IMR-90 (cell line): ENCODE results near the gene USP30. TPM values are rescaled to one million over a fixed set of nuclear protein-coding genes. Genes with fewer than 3 reads are reported as not detected.

ENCODE experiments used
- ATAC-seq: fragments of 200-7000 bp; cut with Tn5 transposase; 2 replicates; pipeline ENCODE4 v1.9.1; 2020; ENCODE audit warnings: low read depth, mild to moderate bottlenecking, moderate library complexity
- BruUV-seq: library from RNA; stranded (reverse); fragments of 400-500 nt; replicated peaks from 2 replicates; lab custom pipeline; 2021; lab: Mats Ljungman, UMichigan
- CTCF ChIA-PET: fragments of 300-600 bp; formaldehyde crosslinking; extraction: SDS; loops from one replicate; lab custom pipeline; 2021; ENCODE audit warnings: antibody characterized with exemption; lab: Yijun Ruan, JAX
- POLR2A ChIA-PET: fragments of 300-600 bp; sonication (Branson Sonifier 250); formaldehyde crosslinking; loops from one replicate; lab custom pipeline; 2022; ENCODE audit warnings: antibody characterized with exemption; ENCODE audit not compliant: unreplicated experiment; lab: Charles Lee
- DNase-seq: peaks from one replicate; pipeline ENCODE4 v3.0.0; 2013
- H2AFZ ChIP-seq: replicated peaks from 2 replicates; pipeline ENCODE3; 2013; ENCODE audit warnings: low read length, mild to moderate bottlenecking; ENCODE audit not compliant: poor library complexity
- H2AK5ac ChIP-seq: 2 replicates; pipeline ENCODE4 v1.6.1; 2013; ENCODE audit warnings: low read depth, low read length, inconsistent platforms
- H2AK9ac ChIP-seq: replicated peaks from 2 replicates; pipeline ENCODE3; 2013; ENCODE audit warnings: mild to moderate bottlenecking, low read depth, low read length, moderate library complexity; ENCODE audit not compliant: poor library complexity
- H2BK120ac ChIP-seq: 2 replicates; pipeline ENCODE4 v1.6.1; 2013; ENCODE audit warnings: low read depth, low read length, inconsistent platforms
- H2BK15ac ChIP-seq: 3 replicates; pipeline ENCODE4 v1.6.1; 2013; ENCODE audit warnings: low read depth, low read length, inconsistent platforms
- H2BK20ac ChIP-seq: 2 replicates; pipeline ENCODE4 v1.6.1; 2013; ENCODE audit warnings: low read depth, mild to moderate bottlenecking, inconsistent platforms, low read length, moderate library complexity
- H2BK5ac ChIP-seq: 2 replicates; pipeline ENCODE4 v1.6.1; 2013; ENCODE audit warnings: mild to moderate bottlenecking, low read depth, low read length, inconsistent platforms; ENCODE audit not compliant: poor library complexity, severe bottlenecking
- H3K14ac ChIP-seq: replicated peaks from 2 replicates; pipeline ENCODE4 v1.6.1; 2013; ENCODE audit warnings: low read depth, low read length, inconsistent platforms
- H3K18ac ChIP-seq: 2 replicates; pipeline ENCODE4 v1.6.1; 2013; ENCODE audit warnings: low read depth, low read length, control low read depth
- H3K23ac ChIP-seq: 2 replicates; pipeline ENCODE4 v1.6.1; 2013; ENCODE audit warnings: low read depth, low read length, inconsistent platforms
- H3K27ac ChIP-seq: 2 replicates; pipeline ENCODE4 v1.5.1; 2013; ENCODE audit warnings: mild to moderate bottlenecking, control low read depth, low read length; ENCODE audit not compliant: insufficient read depth
- H3K27me3 ChIP-seq: 2 replicates; pipeline ENCODE4 v1.6.1; 2013; ENCODE audit warnings: low read length; ENCODE audit not compliant: control insufficient read depth, insufficient read depth
- H3K36me3 ChIP-seq: 2 replicates; pipeline ENCODE4 v1.6.1; 2013; ENCODE audit warnings: low read length, mixed read lengths; ENCODE audit not compliant: control insufficient read depth, insufficient read depth
- H3K4ac ChIP-seq: 2 replicates; pipeline ENCODE4 v1.6.1; 2013; ENCODE audit warnings: low read depth, low read length, inconsistent platforms
- H3K4me1 ChIP-seq: 2 replicates; pipeline ENCODE4 v1.6.1; 2013; ENCODE audit warnings: low read length, mixed read lengths; ENCODE audit not compliant: control insufficient read depth, insufficient read depth
- H3K4me2 ChIP-seq: 2 replicates; pipeline ENCODE4 v1.6.1; 2013; ENCODE audit warnings: low read depth, mild to moderate bottlenecking, control low read depth, low read length, moderate library complexity
- H3K4me3 ChIP-seq: 2 replicates; pipeline ENCODE4 v1.5.1; 2013; ENCODE audit warnings: low read depth, mild to moderate bottlenecking, control low read depth, low read length, moderate library complexity; ENCODE audit not compliant: insufficient read depth
- H3K56ac ChIP-seq: 2 replicates; pipeline ENCODE4 v1.6.1; 2013; ENCODE audit warnings: low read length, inconsistent platforms; ENCODE audit not compliant: insufficient read depth; ENCODE audit errors: extremely low read depth
- H3K79me1 ChIP-seq, 2 experiments: 2 replicates each; pipeline ENCODE4 v1.6.1; 2013; ENCODE audit warnings: low read length in 2 of 2, inconsistent platforms in 1 of 2, low read depth in 1 of 2
- H3K9ac ChIP-seq: 2 replicates; pipeline ENCODE4 v1.6.1; 2013; ENCODE audit warnings: low read depth, low read length, control low read depth
- H3K9me1 ChIP-seq: 2 replicates; pipeline ENCODE4 v1.6.1; 2013; ENCODE audit warnings: low read length, inconsistent platforms; ENCODE audit not compliant: insufficient read depth
- H3K9me3 ChIP-seq: 2 replicates; pipeline ENCODE4 v1.6.1; 2013; ENCODE audit warnings: low read length; ENCODE audit not compliant: control insufficient read depth, insufficient read depth
- H4K20me1 ChIP-seq: 2 replicates; pipeline ENCODE4 v1.6.1; 2013; ENCODE audit warnings: low read length, inconsistent platforms; ENCODE audit not compliant: insufficient read depth
- H4K5ac ChIP-seq: 2 replicates; pipeline ENCODE4 v1.6.1; 2013; ENCODE audit warnings: mild to moderate bottlenecking, low read depth, low read length, control low read depth
- H4K8ac ChIP-seq, 2 experiments: 2 replicates each; pipeline ENCODE4 v1.6.1; 2013; ENCODE audit warnings: low read depth in 2 of 2, low read length in 2 of 2, control low read depth in 1 of 2, inconsistent platforms in 1 of 2
- H4K91ac ChIP-seq: 2 replicates; pipeline ENCODE4 v1.6.1; 2013; ENCODE audit warnings: low read depth, low read length, inconsistent platforms; ENCODE audit not compliant: insufficient read depth
- BHLHE40 ChIP-seq: fragments of 150-350 bp; IDR thresholded peaks from 2 replicates; pipeline ENCODE4 v1.6.1; 2016; ENCODE audit warnings: mild to moderate bottlenecking, low read depth, low read length
- CEBPB ChIP-seq: IDR thresholded peaks from 2 replicates; pipeline ENCODE4 v1.6.1; 2012; ENCODE audit warnings: low read depth, low read length, improper control_type of control experiment
- CHD1 ChIP-seq: IDR thresholded peaks from 2 replicates; pipeline ENCODE4 v1.6.1; 2012; ENCODE audit warnings: low read depth, low read length, improper control_type of control experiment
- CTCF ChIP-seq: conservative IDR thresholded peaks from 2 replicates; pipeline ENCODE4 v1.5.1; 2012; ENCODE audit warnings: mild to moderate bottlenecking, low read depth, low read length, improper control_type of control experiment
- ELK1 ChIP-seq: fragments of 150-350 bp; IDR thresholded peaks from 2 replicates; pipeline ENCODE4 v1.6.1; 2016; ENCODE audit warnings: low read depth, mild to moderate bottlenecking, low read length, moderate library complexity, borderline replicate concordance
- FOS ChIP-seq: fragments of 150-350 bp; IDR thresholded peaks from 2 replicates; pipeline ENCODE4 v1.6.1; 2016; ENCODE audit warnings: low read depth, low read length
- MAZ ChIP-seq: IDR thresholded peaks from 2 replicates; pipeline ENCODE4 v1.6.1; 2012; ENCODE audit warnings: low read depth, mild to moderate bottlenecking, low read length, improper control_type of control experiment, moderate library complexity, borderline replicate concordance
- MXI1 ChIP-seq: IDR thresholded peaks from 2 replicates; pipeline ENCODE4 v1.6.1; 2012; ENCODE audit warnings: low read depth, mild to moderate bottlenecking, low read length, moderate library complexity, borderline replicate concordance
- NFE2L2 ChIP-seq: fragments of 150-350 bp; IDR thresholded peaks from 2 replicates; pipeline ENCODE4 v1.6.1; 2016; ENCODE audit warnings: low read depth, mild to moderate bottlenecking, low read length
- POLR2A ChIP-seq: IDR thresholded peaks from 2 replicates; pipeline ENCODE4 v1.6.1; 2012; ENCODE audit warnings: mild to moderate bottlenecking, low read depth, low read length
- RCOR1 ChIP-seq: IDR thresholded peaks from 2 replicates; pipeline ENCODE4 v1.6.1; 2012; ENCODE audit warnings: mild to moderate bottlenecking, low read length, improper control_type of control experiment; ENCODE audit not compliant: insufficient replicate concordance
- RFX5 ChIP-seq: IDR thresholded peaks from 2 replicates; pipeline ENCODE4 v1.8.0; 2012; ENCODE audit warnings: low read depth, mild to moderate bottlenecking, low read length, moderate library complexity
- SMC3 ChIP-seq: fragments of 150-350 bp; IDR thresholded peaks from 2 replicates; pipeline ENCODE4 v1.6.1; 2016; ENCODE audit warnings: low read depth, mild to moderate bottlenecking, antibody characterized with exemption, low read length, moderate library complexity
- WGBS, 2 experiments: methylation state at CpG; one replicate each; pipeline versions ENCODE4 v1.1.5 to v1.1.7; 2013; ENCODE audit warnings: missing lambda C conversion rate in 2 of 2; ENCODE audit not compliant: insufficient read length in 1 of 2; ENCODE audit errors: extremely low coverage in 2 of 2; 5-methylcytosine and 5-hydroxymethylcytosine counted together
- dilution Hi-C: fragments of 300-500 bp; cut with HindIII; formaldehyde crosslinking; loops from one replicate; pipeline ENCODE4 v1.14.3; 2018; ENCODE audit warnings: low sequenced_read_pairs; ENCODE audit not compliant: unreplicated experiment
- in situ Hi-C: fragments of 300-500 bp; cut with MboI; formaldehyde crosslinking; loops from 3 replicates; pipeline ENCODE4 v1.14.3; 2019; ENCODE audit warnings: low sequenced_read_pairs, inconsistent platforms, mixed read lengths
- intact Hi-C: fragments of 100-400 bp; cut with micrococcal nuclease; formaldehyde crosslinking; loops from 2 replicates; pipeline ENCODE4 v1.10.0; 2022
- polyA plus RNA-seq, 3 experiments: library from polyadenylated mRNA; depleted of rRNA; stranded (reverse); fragments of >200 nt; gene quantifications; 2 replicates each; pipeline ENCODE4 v1.2.3, GENCODE V29; 2012; ENCODE audit warnings: low replicate concordance in 1 of 3
- total RNA-seq: library from RNA; depleted of rRNA; stranded (reverse); fragments of >200 nt; gene quantifications from 2 replicates; pipeline ENCODE4 v1.2.3, GENCODE V29; 2012

The USP30 gene
- total and polyA plus RNA-seq, 2 of the 4 experiments (the other 2 are of a cell fraction) = 10.4 to 11.2 TPM

- CTCF ChIA-PET = interaction anchor here (0.6 to 0.8 kb wide), 3 partner anchors 14 to 427 kb away, joined by 3 read pairs; no protein-coding TSS in a partner anchor
- Histone ChIP-seq H2BK20ac (0 out of 2 replicates have a peak within 1 kb of the TSS, but pooled peaks have one; percentile 1), H2AK5ac (peak within 1 kb of the TSS; percentile 70), H3K36me3 (peaks cover 5% of the 10 kb centered on the region), H4K5ac (peak within 1 kb of the TSS; percentile 82), H3K4ac (peak within 1 kb of the TSS; percentile 84), H3K27ac (peak within 1 kb of the TSS; percentile 43), H3K9me3 (no peaks in the 10 kb centered on the region), H3K18ac (peak within 1 kb of the TSS; percentile 22), H3K23ac (0 out of 2 replicates have a peak within 1 kb of the TSS, but pooled peaks have one; percentile 78), H3K4me3 (peak within 1 kb of the TSS; percentile 57), H3K27me3 (no peaks in the 10 kb centered on the region), H2AFZ (peak within 1 kb of the TSS; percentile 95), H3K79me1 (peaks cover 10 to 19% of the 10 kb centered on the region in 2 experiments), H2BK15ac (peak within 1 kb of the TSS; percentile 29; the same call in 1 of the 3 replicates), H2AK9ac (peak within 1 kb of the TSS; percentile 93), H3K9me1 (0 out of 2 replicates have a peak, but pooled peaks cover 5% of the 10 kb centered on the region), H4K91ac (peak within 1 kb of the TSS; percentile 74), H2BK120ac (peak within 1 kb of the TSS; percentile 60), H3K4me2 (peak within 1 kb of the TSS; percentile 84), H3K9ac (peak within 1 kb of the TSS; percentile 71), H4K20me1 (no peaks in the 10 kb centered on the region), H2BK5ac (no peak within 1 kb of the TSS), H4K8ac (peak within 1 kb of the TSS; percentile 86 to 98), H3K14ac (peak within 1 kb of the TSS; percentile 69), H3K4me1 (peaks cover 7% of the 10 kb centered on the region), H3K56ac (0 out of 2 replicates have a peak within 1 kb of the TSS, but pooled peaks have one; percentile 12)
- TSS peak; percentile 84 for BruUV-seq
- POLR2A ChIA-PET = no interaction called here
- peak; percentile 89 for DNase-seq
- in situ Hi-C loops (loop anchor here (5.0 to 25.0 kb wide), 3 partner anchors 288 to 531 kb away; partner anchors contain the start of genes ISCU, SART3 and SELPLG), dilution Hi-C loops (no loop called here), intact Hi-C loops (loop anchor here (1.0 to 10.0 kb wide), 8 partner anchors 138 to 530 kb away; partner anchors contain the start of genes CORO1C and SSH1)
- peak; percentile 58 for ATAC-seq
- 4% methylated on average over 20 of the region's 45 CpGs; no CpG with 5 or more reads in 1 of the 2 experiments for WGBS, 2 experiments
- TF ChIP-seq ELK1 (no peak), MXI1 (peak; percentile 90), BHLHE40 (no peak), RFX5 (no peak), RCOR1 (peak; percentile 87), SMC3 (peak; percentile 80), CTCF (peak; percentile 99), FOS (0 out of 2 replicates have a peak, but pooled peaks have one; percentile 6), CHD1 (no peak), POLR2A (peak; percentile 67), MAZ (0 out of 2 replicates have a peak, but pooled peaks have one; percentile 55), NFE2L2 (0 out of 2 replicates have a peak, but pooled peaks have one; percentile 7), CEBPB (0 out of 2 replicates have a peak, but pooled peaks have one; percentile 23)
These were observed 40.9 kb downstream of the USP30 start, which contains the start of gene ALKBH2 for GRCh38 chr12:109093022-109093918. TSS of gene ALKBH2 (minus strand) at chr12:109093472. CDS start at chr12:109092786, 686 bp downstream.
